HepG2 (cell line): ENCODE results near the gene GRAMD4. TPM values are rescaled to one million over a fixed set of nuclear protein-coding genes. Genes with fewer than 3 reads are reported as not detected.

Experiments used
- ATAC-seq: fragments of 200-7000 bp; cut with Tn5 transposase; 3 replicates; pipeline ENCODE4 v1.9.1; 2020; ENCODE audit warnings: mild to moderate bottlenecking, moderate library complexity
- BruUV-seq: library from RNA; stranded (reverse); fragments of 400-500 nt; replicated peaks from 2 replicates; lab custom pipeline; 2021; lab: Mats Ljungman, UMichigan
- CTCF ChIA-PET: fragments of 300-600 bp; formaldehyde crosslinking; extraction: SDS; loops from one replicate; lab custom pipeline; 2021; ENCODE audit warnings: low total read pairs, inconsistent platforms, low intra/inter-chr PET ratio; lab: Yijun Ruan, JAX
- POLR2A ChIA-PET: fragments of 350-600 bp; sonication (Branson Sonifier 250); formaldehyde crosslinking; loops from one replicate; lab custom pipeline; 2020; ENCODE audit warnings: antibody characterized with exemption, inconsistent platforms; lab: Yijun Ruan, JAX
- DNase-seq: peaks from one replicate; pipeline ENCODE4 v3.0.0-alpha.2; 2015; ENCODE audit warnings: low spot score
- FAIRE-seq: peaks from 3 replicates; lab custom pipeline; 2011; peaks lifted over from hg19 to GRCh38; lab: Jason Lieb, UNC
- H2AFZ ChIP-seq: one replicate; pipeline ENCODE4 v1.6.1; 2011; ENCODE audit warnings: low read length, inconsistent platforms
- H3K27ac ChIP-seq: fragments of 300-600 bp; 3 replicates; pipeline ENCODE4 v1.8.0; 2011; ENCODE audit warnings: mixed run types, mild to moderate bottlenecking, mixed read lengths, low read length, inconsistent platforms; ENCODE audit not compliant: insufficient read depth; ENCODE audit errors: extremely low read length
- H3K27me3 ChIP-seq, 2 experiments: fragments of 200-600 bp in 1 of 2; 2 replicates in 1 of 2; 3 replicates in 1 of 2; pipeline versions ENCODE4 v1.6.0 to v1.8.0; 2011; ENCODE audit warnings: low read length in 2 of 2, mild to moderate bottlenecking in 2 of 2, moderate library complexity in 2 of 2, inconsistent platforms in 1 of 2; ENCODE audit not compliant: insufficient read depth in 2 of 2, control insufficient read depth in 1 of 2
- H3K36me3 ChIP-seq, 2 experiments: fragments of 200-600 bp in 1 of 2; replicated peaks in 1 of 2; 2 replicates in 1 of 2; 3 replicates in 1 of 2; pipeline versions ENCODE4 v1.5.1 to v1.8.0; 2011; ENCODE audit warnings: low read length in 2 of 2, inconsistent platforms in 1 of 2; ENCODE audit not compliant: insufficient read depth in 2 of 2, control insufficient read depth in 1 of 2
- H3K4me1 ChIP-seq: 2 replicates; pipeline ENCODE4 v1.5.1; 2012; ENCODE audit warnings: low read length, inconsistent platforms; ENCODE audit not compliant: insufficient read depth
- H3K4me2 ChIP-seq: 2 replicates; pipeline ENCODE4 v1.6.0; 2011; ENCODE audit warnings: low read depth, low read length, inconsistent platforms
- H3K4me3 ChIP-seq, 3 experiments: fragments of 200-600 bp in 1 of 3; sonication (generic), shearing (Covaris generic) in 1 of 3; replicated peaks in 1 of 3; 2 replicates each; pipeline ENCODE4 v1.5.1; 2011 to 2016; ENCODE audit warnings: low read length in 3 of 3, inconsistent platforms in 2 of 3, low read depth in 2 of 3, mild to moderate bottlenecking in 2 of 3, control low read depth in 1 of 3, mixed read lengths in 1 of 3; ENCODE audit not compliant: insufficient read depth in 1 of 3
- H3K79me2 ChIP-seq: one replicate; pipeline ENCODE4 v1.6.1; 2011; ENCODE audit warnings: low read length, inconsistent platforms; ENCODE audit not compliant: insufficient read depth
- H3K9ac ChIP-seq: 2 replicates; pipeline ENCODE4 v1.6.0; 2011; ENCODE audit warnings: mild to moderate bottlenecking, low read depth, low read length, inconsistent platforms; ENCODE audit not compliant: insufficient read depth
- H3K9me3 ChIP-seq: 2 replicates; pipeline ENCODE4 v1.5.1; 2012; ENCODE audit warnings: mild to moderate bottlenecking, low read length
- H4K20me1 ChIP-seq: 2 replicates; pipeline ENCODE4 v1.6.0; 2011; ENCODE audit warnings: inconsistent platforms, mild to moderate bottlenecking, low read length, moderate library complexity; ENCODE audit not compliant: insufficient read depth
- GABPB1 ChIP-seq: IDR thresholded peaks from 2 replicates; pipeline ENCODE4 v1.6.1; 2016; ENCODE audit warnings: mild to moderate bottlenecking, missing genetic modification reagents, moderate library complexity, missing compliant biosample characterization
- HOXA3 ChIP-seq: sonication (generic); formaldehyde crosslinking; IDR thresholded peaks from 2 replicates; pipeline ENCODE4 v1.5.0; 2020; ENCODE audit warnings: missing genetic modification reagents
- IKZF1 ChIP-seq: fragments of 450-650 bp; IDR thresholded peaks from 2 replicates; pipeline ENCODE4 v1.7.1; 2016
- IRF2 ChIP-seq: IDR thresholded peaks from 2 replicates; pipeline ENCODE4 v1.6.1; 2018; ENCODE audit warnings: missing genetic modification reagents, missing compliant biosample characterization
- KDM6A ChIP-seq: IDR thresholded peaks from 2 replicates; pipeline ENCODE4 v1.6.1; 2016; ENCODE audit warnings: low read depth
- NCOA2 ChIP-seq: sonication (generic); formaldehyde crosslinking; IDR thresholded peaks from 2 replicates; pipeline ENCODE4 v1.8.0; 2022; ENCODE audit warnings: inconsistent platforms
- NFE2L1 ChIP-seq: sonication (generic); formaldehyde crosslinking; IDR thresholded peaks from 2 replicates; pipeline ENCODE4 v1.4.0; 2020; ENCODE audit warnings: missing genetic modification reagents, mild to moderate bottlenecking, borderline replicate concordance
- NFIC ChIP-seq: IDR thresholded peaks from 2 replicates; pipeline ENCODE4 v1.6.1; 2012; ENCODE audit warnings: mild to moderate bottlenecking, low read length, inconsistent platforms
- POLR2AphosphoS5 ChIP-seq: IDR thresholded peaks from 2 replicates; pipeline ENCODE4 v1.6.1; 2012; ENCODE audit warnings: low read depth, low read length
- PRMT3 ChIP-seq: sonication (generic); formaldehyde crosslinking; IDR thresholded peaks from 2 replicates; pipeline ENCODE4 v1.8.1; 2022; ENCODE audit warnings: low read depth, mild to moderate bottlenecking, moderate library complexity, missing genetic modification reagents, borderline replicate concordance
- RFX5 ChIP-seq: IDR thresholded peaks from 2 replicates; pipeline ENCODE4 v1.6.1; 2011; ENCODE audit warnings: low read depth, low read length, improper control_type of control experiment
- SNAPC2 ChIP-seq: sonication (generic); formaldehyde crosslinking; IDR thresholded peaks from 2 replicates; pipeline ENCODE4 v1.8.1; 2022; ENCODE audit warnings: mild to moderate bottlenecking, missing genetic modification reagents
- TOE1 ChIP-seq: sonication (generic); formaldehyde crosslinking; IDR thresholded peaks from 2 replicates; pipeline ENCODE4 v1.4.0; 2020; ENCODE audit warnings: mild to moderate bottlenecking, missing genetic modification reagents
- ZBTB20 ChIP-seq: sonication (generic); formaldehyde crosslinking; IDR thresholded peaks from 2 replicates; pipeline ENCODE4 v1.8.1; 2023; ENCODE audit warnings: missing genetic modification reagents, low read depth, mild to moderate bottlenecking, borderline replicate concordance
- ZNF546 ChIP-seq: sonication (generic); formaldehyde crosslinking; conservative IDR thresholded peaks from 2 replicates; pipeline ENCODE4 v1.8.1; 2023; ENCODE audit warnings: mild to moderate bottlenecking, missing genetic modification reagents
- WGBS: methylation state at CpG from one replicate; pipeline ENCODE4 v1.1.6; 2017; ENCODE audit warnings: low lambda C conversion rate; 5-methylcytosine and 5-hydroxymethylcytosine counted together
- in situ Hi-C: cut with HindIII; loops from 2 replicates; pipeline ENCODE4 v1.10.0; 2017; ENCODE audit warnings: low pct_unique_long_range_greater_than_20kb; ENCODE audit not compliant: extremely low pct_ligation_motif_present
- intact Hi-C: fragments of 100-400 bp; cut with micrococcal nuclease; formaldehyde crosslinking; loops from one replicate; pipeline ENCODE4 v1.10.0; 2022; ENCODE audit not compliant: unreplicated experiment
- polyA plus RNA-seq, 8 experiments: library from polyadenylated mRNA; depleted of rRNA in 3 of 8; stranded (reverse) in 7 of 8; unstranded in 1 of 8; fragments of >200 nt; fragmentation: Illumina TruSeq in 4 of 8; extraction: Trizol in 4 of 8; gene quantifications; 2 replicates each; pipeline versions ENCODE4 v1.2.1 to v1.2.3, GENCODE V29; 2011 to 2016; ENCODE audit warnings: low read depth in 4 of 8, missing spikeins in 1 of 8, mixed read lengths in 1 of 8; ENCODE audit not compliant: insufficient read depth in 1 of 8
- total RNA-seq, 5 experiments: library from RNA; depleted of rRNA; stranded (reverse); fragments of >200 nt; fragmentation: Illumina TruSeq; extraction: Trizol; gene quantifications; 2 replicates each; pipeline ENCODE4 v1.2.3, GENCODE V29; 2016; ENCODE audit warnings: low read depth in 1 of 5
- TF ChIP-seq, protein P1 (sequence below): sonication (generic); formaldehyde crosslinking; IDR thresholded peaks from 2 replicates; pipeline ENCODE4 v1.5.1; 2020; ENCODE audit warnings: mild to moderate bottlenecking, missing genetic modification reagents, moderate library complexity
- TF ChIP-seq, protein P2 (sequence below): sonication (generic); formaldehyde crosslinking; conservative IDR thresholded peaks from 2 replicates; pipeline ENCODE4 v1.4.0; 2020; ENCODE audit warnings: missing genetic modification reagents
- TF ChIP-seq, protein P3 (sequence below): sonication (generic); formaldehyde crosslinking; IDR thresholded peaks from 2 replicates; pipeline ENCODE4 v1.9.0; 2022; ENCODE audit warnings: low read depth, missing genetic modification reagents

The GRAMD4 gene
- total and polyA plus RNA-seq, 2 of the 13 experiments (the other 11 are each of a cell fraction or from before 2014, with no cell fraction given), result 15.2 to 15.7 TPM

DNA sequence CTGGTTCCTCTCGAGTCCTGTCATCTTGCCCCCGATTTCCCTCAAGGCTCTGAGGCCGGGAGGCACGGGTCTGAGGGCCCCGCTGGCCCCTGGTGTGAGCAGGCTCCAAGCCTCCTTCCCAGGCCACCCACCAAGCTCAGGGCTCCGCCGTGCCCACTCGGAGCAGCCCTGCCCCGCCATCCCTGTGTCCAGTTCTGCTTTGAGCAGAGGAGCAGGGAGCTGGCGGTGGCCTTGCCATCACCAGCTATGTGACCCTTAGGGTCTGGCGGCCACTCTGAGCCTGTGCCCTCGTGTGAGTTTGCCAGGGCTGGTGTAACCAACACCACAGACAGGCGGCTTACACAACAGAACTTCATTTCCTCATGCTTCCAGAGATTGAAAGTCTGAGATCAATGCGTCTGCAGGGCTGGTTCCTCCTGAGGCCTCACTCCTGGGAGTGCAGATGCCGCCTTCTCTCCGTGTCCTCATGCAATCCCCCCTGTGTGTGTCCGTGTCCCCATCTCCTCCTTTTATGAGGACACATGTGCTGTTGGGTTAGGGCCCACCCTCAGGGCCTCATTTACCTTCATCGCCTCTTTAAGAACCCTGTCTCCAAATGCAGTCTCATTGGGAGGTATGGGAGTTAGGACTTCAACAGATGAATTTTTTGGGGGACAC is 46.3 kb upstream of the GRAMD4 start:
- no peak overlapping the region for H3K27ac ChIP-seq
- intact Hi-C loops, result loop anchor here (10.0 kb wide), 1 partner anchor 161 kb away; the partner anchor contains the start of gene CERK
- POLR2A ChIA-PET, result no interaction called here
- H2AFZ ChIP-seq, result no peak overlapping the region
- peak overlapping the region in 1 of 3 experiments; percentile 3; a peak in 1 of 6 replicates for H3K4me3 ChIP-seq
- no TSS peak for BruUV-seq
- H3K79me2 ChIP-seq, result peaks cover 8% of the 10 kb centered on the region
- H3K36me3 ChIP-seq, result no peaks in the 10 kb centered on the region
- CTCF ChIA-PET, result no interaction called here
- H3K9ac ChIP-seq, result no peak overlapping the region
- H3K4me2 ChIP-seq, result peak overlapping the region; percentile 30; the same call in 1 of the 2 replicates
- WGBS, result 39% methylated on average over 3 of the region's 18 CpGs
- DNase-seq, result no peak
- H3K27me3 ChIP-seq, result peaks cover 5 to 11% of the 10 kb centered on the region in 2 experiments; a peak in 3 of 5 replicates
- H3K9me3 ChIP-seq, result peaks cover 8% of the 10 kb centered on the region; the same call in 1 of the 2 replicates
- in situ Hi-C loops, result loop anchor here (25.0 kb wide), 1 partner anchor 88 kb away; no protein-coding TSS in a partner anchor
- no peak for FAIRE-seq
- ATAC-seq, result no peak
- peaks cover 48% of the 10 kb centered on the region for H3K4me1 ChIP-seq
- H4K20me1 ChIP-seq, result no peaks in the 10 kb centered on the region
- TF ChIP-seq, protein P1, sequence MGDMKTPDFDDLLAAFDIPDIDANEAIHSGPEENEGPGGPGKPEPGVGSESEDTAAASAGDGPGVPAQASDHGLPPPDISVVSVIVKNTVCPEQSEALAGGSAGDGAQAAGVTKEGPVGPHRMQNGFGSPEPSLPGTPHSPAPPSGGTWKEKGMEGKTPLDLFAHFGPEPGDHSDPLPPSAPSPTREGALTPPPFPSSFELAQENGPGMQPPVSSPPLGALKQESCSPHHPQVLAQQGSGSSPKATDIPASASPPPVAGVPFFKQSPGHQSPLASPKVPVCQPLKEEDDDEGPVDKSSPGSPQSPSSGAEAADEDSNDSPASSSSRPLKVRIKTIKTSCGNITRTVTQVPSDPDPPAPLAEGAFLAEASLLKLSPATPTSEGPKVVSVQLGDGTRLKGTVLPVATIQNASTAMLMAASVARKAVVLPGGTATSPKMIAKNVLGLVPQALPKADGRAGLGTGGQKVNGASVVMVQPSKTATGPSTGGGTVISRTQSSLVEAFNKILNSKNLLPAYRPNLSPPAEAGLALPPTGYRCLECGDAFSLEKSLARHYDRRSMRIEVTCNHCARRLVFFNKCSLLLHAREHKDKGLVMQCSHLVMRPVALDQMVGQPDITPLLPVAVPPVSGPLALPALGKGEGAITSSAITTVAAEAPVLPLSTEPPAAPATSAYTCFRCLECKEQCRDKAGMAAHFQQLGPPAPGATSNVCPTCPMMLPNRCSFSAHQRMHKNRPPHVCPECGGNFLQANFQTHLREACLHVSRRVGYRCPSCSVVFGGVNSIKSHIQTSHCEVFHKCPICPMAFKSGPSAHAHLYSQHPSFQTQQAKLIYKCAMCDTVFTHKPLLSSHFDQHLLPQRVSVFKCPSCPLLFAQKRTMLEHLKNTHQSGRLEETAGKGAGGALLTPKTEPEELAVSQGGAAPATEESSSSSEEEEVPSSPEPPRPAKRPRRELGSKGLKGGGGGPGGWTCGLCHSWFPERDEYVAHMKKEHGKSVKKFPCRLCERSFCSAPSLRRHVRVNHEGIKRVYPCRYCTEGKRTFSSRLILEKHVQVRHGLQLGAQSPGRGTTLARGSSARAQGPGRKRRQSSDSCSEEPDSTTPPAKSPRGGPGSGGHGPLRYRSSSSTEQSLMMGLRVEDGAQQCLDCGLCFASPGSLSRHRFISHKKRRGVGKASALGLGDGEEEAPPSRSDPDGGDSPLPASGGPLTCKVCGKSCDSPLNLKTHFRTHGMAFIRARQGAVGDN (CRISPR knock-in tag), result 0 out of 2 replicates have a peak, but pooled peaks have one; percentile 21
- TF ChIP-seq ZNF546 (CRISPR knock-in tag) (0 out of 2 replicates have a peak, but pooled peaks have one; percentile 7), TOE1 (CRISPR knock-in tag) (no peak), RFX5 (no peak), NFE2L1 (CRISPR knock-in tag) (no peak), ZBTB20 (CRISPR knock-in tag) (no peak), KDM6A (CRISPR knock-in tag) (no peak), IKZF1 (no peak), PRMT3 (no peak), HOXA3 (CRISPR knock-in tag) (no peak), NCOA2 (CRISPR knock-in tag) (no peak), SNAPC2 (CRISPR knock-in tag) (no peak), POLR2AphosphoS5 (no peak), IRF2 (CRISPR knock-in tag) (0 out of 2 replicates have a peak, but pooled peaks have one; percentile 15), NFIC (no peak), GABPB1 (CRISPR knock-in tag) (0 out of 2 replicates have a peak, but pooled peaks have one; percentile 23)
- TF ChIP-seq, protein P2, sequence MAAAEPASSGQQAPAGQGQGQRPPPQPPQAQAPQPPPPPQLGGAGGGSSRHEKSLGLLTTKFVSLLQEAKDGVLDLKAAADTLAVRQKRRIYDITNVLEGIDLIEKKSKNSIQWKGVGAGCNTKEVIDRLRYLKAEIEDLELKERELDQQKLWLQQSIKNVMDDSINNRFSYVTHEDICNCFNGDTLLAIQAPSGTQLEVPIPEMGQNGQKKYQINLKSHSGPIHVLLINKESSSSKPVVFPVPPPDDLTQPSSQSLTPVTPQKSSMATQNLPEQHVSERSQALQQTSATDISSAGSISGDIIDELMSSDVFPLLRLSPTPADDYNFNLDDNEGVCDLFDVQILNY (CRISPR knock-in tag), result no peak
- TF ChIP-seq, protein P3, sequence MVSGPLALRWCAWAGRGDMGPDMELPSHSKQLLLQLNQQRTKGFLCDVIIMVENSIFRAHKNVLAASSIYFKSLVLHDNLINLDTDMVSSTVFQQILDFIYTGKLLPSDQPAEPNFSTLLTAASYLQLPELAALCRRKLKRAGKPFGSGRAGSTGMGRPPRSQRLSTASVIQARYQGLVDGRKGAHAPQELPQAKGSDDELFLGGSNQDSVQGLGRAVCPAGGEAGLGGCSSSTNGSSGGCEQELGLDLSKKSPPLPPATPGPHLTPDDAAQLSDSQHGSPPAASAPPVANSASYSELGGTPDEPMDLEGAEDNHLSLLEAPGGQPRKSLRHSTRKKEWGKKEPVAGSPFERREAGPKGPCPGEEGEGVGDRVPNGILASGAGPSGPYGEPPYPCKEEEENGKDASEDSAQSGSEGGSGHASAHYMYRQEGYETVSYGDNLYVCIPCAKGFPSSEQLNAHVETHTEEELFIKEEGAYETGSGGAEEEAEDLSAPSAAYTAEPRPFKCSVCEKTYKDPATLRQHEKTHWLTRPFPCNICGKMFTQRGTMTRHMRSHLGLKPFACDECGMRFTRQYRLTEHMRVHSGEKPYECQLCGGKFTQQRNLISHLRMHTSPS (CRISPR knock-in tag), result peak; percentile 28; the same call in 1 of the 2 replicates
